GM20000 (cell line): Measurements from ENCODE around the gene CLDND2.

Experiments used
- DNase-seq: peaks from one replicate; pipeline ENCODE4 v3.0.0; 2012; ENCODE audit warnings: low spot score
- CTCF ChIP-seq: IDR thresholded peaks from 2 replicates; pipeline ENCODE4 v1.5.1; 2012; ENCODE audit warnings: mild to moderate bottlenecking, control low read depth; ENCODE audit errors: extremely low read depth, missing control alignments

CLDND2 gene

GRCh38 chr19:51325161-51325976 lies 43.4 kb downstream of the CLDND2 start:
- no peak for TF ChIP-seq CTCF
- DNase-seq, result no peak

GRCh38 chr19:51324167-51324481 lies 44.7 kb downstream of the CLDND2 start:
- no peak for TF ChIP-seq CTCF
- no peak for DNase-seq

- no peak for TF ChIP-seq CTCF
- DNase-seq, result no peak
Observed at GRCh38 chr19:51323481-51324166, 45.2 kb downstream of the CLDND2 start.

- DNase-seq, result no peak
- no peak for TF ChIP-seq CTCF
Observed at GRCh38 chr19:51321799-51322198, 47.0 kb downstream of the CLDND2 start.

- no peak for DNase-seq
- TF ChIP-seq CTCF, result no peak
Observed at GRCh38 chr19:51320280-51320657, 48.5 kb downstream of the CLDND2 start.

GRCh38 chr19:51319649-51320279 lies 49.0 kb downstream of the CLDND2 start:
- TF ChIP-seq CTCF, result no peak
- no peak for DNase-seq
